Vagina (tissue), 2 donors: ENCODE measurements around the gene TSPAN32. TPM values are rescaled to one million over a fixed set of nuclear protein-coding genes. Genes with fewer than 3 reads are reported as not detected.

Experiments used
- DNase-seq, 2 donors: peaks; one replicate each; pipeline ENCODE4 v3.0.0-alpha.2; 2017; ENCODE audit errors: extremely low spot score in 2 of 2
- H3K27ac ChIP-seq: fragments of 200-600 bp; sonication (generic); one replicate; pipeline ENCODE4 v1.5.1; 2019
- H3K27me3 ChIP-seq: fragments of 200-600 bp; sonication (generic); one replicate; pipeline ENCODE4 v1.5.1; 2019
- H3K36me3 ChIP-seq, 2 donors: fragments of 200-600 bp; sonication (generic); one replicate each; pipeline ENCODE4 v1.5.1; 2017 to 2019
- H3K4me1 ChIP-seq: fragments of 200-600 bp; sonication (generic); one replicate; pipeline ENCODE4 v1.5.1; 2019
- H3K4me3 ChIP-seq, 2 donors: fragments of 200-600 bp; sonication (generic); 1 replicate in 1 of 2; 2 replicates in 1 of 2; pipeline ENCODE4 v1.5.1; 2016 to 2019
- H3K9me3 ChIP-seq: fragments of 200-600 bp; sonication (generic); one replicate; pipeline ENCODE4 v1.5.1; 2019
- CTCF ChIP-seq, 3 experiments: fragments of 450-650 bp in 2 of 3; fragments of 200-600 bp in 1 of 3; sonication (generic) in 1 of 3; IDR thresholded peaks; one replicate each; pipeline ENCODE4 v1.5.1; 2017 to 2019; ENCODE audit warnings: antibody characterized with exemption in 3 of 3, mild to moderate bottlenecking in 2 of 3, moderate library complexity in 2 of 3
- POLR2A ChIP-seq, 2 donors: fragments of 450-650 bp; IDR thresholded peaks; one replicate each; pipeline ENCODE4 v1.6.1; 2017; ENCODE audit warnings: antibody characterized with exemption in 2 of 2, mild to moderate bottlenecking in 2 of 2, moderate library complexity in 2 of 2
- POLR2AphosphoS5 ChIP-seq, 2 donors: sonication (generic); formaldehyde crosslinking; IDR thresholded peaks; one replicate each; pipeline ENCODE4 v1.9.0; 2017; ENCODE audit warnings: antibody characterized with exemption in 2 of 2, mild to moderate bottlenecking in 2 of 2, low read depth in 1 of 2; ENCODE audit not compliant: insufficient read depth in 1 of 2
- intact Hi-C: fragments of 100-400 bp; cut with DNase I; formaldehyde crosslinking; loops from one replicate; pipeline ENCODE4 v1.15.1; 2023
- small RNA-seq: library from RNA; depleted of rRNA; stranded (forward); fragments of <200 nt; gene quantifications from one replicate; pipeline ENCODE3, GENCODE V24; 2016
- total RNA-seq: library from RNA; depleted of rRNA; stranded (reverse); fragments of >200 nt; gene quantifications from one replicate; pipeline ENCODE4 v1.2.3, GENCODE V29; 2016

Gene TSPAN32
- total RNA-seq, 1 donor from 2014 or later, result 3.7 TPM

DNA sequence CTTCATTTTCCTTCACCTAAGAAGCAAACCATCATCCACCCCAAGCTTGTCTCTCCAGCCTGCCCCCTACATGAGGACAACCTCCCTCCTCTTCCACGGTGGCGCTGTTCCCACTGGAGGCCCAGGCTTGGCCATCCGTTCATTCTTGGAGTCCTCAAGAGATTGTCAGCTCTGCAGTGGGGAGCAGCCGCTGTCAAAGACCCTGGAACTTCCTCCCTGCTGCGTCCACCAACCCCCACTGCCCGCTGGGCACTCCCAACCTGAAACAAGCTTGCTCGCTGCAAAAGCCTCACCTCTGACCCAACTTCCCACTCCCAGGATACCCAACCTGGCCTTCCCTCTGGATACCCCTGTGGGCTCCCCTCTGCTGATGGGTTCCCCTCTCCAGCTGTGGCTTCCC lies 64.9 kb downstream of the TSPAN32 start:
- Histone ChIP-seq H3K27me3 (no peaks in the 10 kb centered on the region), H3K27ac (no peak overlapping the region), H3K4me1 (peaks cover 4% of the 10 kb centered on the region), H3K4me3 (no peak overlapping the region), H3K9me3 (no peaks in the 10 kb centered on the region), H3K36me3 (no peaks in the 10 kb centered on the region)
- intact Hi-C loops, result no loop called here
- no peak for TF ChIP-seq POLR2AphosphoS5 (IDR thresholded peaks at IDR 0.05; ENCODE audit: insufficient read depth in 1 of 2, low read depth in 1 of 2)
- TF ChIP-seq CTCF (IDR thresholded peaks at IDR 0.05), result no peak
- no peak for TF ChIP-seq POLR2A (IDR thresholded peaks at IDR 0.05)
- no peak for DNase-seq

- TF ChIP-seq CTCF (IDR thresholded peaks at IDR 0.05), result no peak
- TF ChIP-seq POLR2A (IDR thresholded peaks at IDR 0.05), result no peak
- TF ChIP-seq POLR2AphosphoS5 (IDR thresholded peaks at IDR 0.05; ENCODE audit: insufficient read depth in 1 of 2, low read depth in 1 of 2), result no peak
- Histone ChIP-seq H3K36me3 (no peaks in the 10 kb centered on the region), H3K27me3 (no peaks in the 10 kb centered on the region), H3K9me3 (no peaks in the 10 kb centered on the region), H3K4me3 (no peak overlapping the region), H3K4me1 (peaks cover 4% of the 10 kb centered on the region), H3K27ac (no peak overlapping the region)
- intact Hi-C loops, result no loop called here
- DNase-seq, result no peak
Observed at GRCh38 chr11:2367266-2368160, 65.7 kb downstream of the TSPAN32 start.

Small RNA genes lying within 50 kb of the gene (small RNA-seq; reads per million reads assigned to genes)
- gene RNU6-878P, result not detected

Other genes with a start within 250 kb of the TSPAN32 start
- 56.5 TPM for gene IGF2, start 162.6 kb upstream of the TSPAN32 start, total RNA-seq
- gene INS, start 140.8 kb upstream of the TSPAN32 start, total RNA-seq, result not detected
- gene TH, start 130.2 kb upstream of the TSPAN32 start, total RNA-seq, result 21.9 TPM
- gene ASCL2, start 31.4 kb upstream of the TSPAN32 start, total RNA-seq, result 3.7 TPM
- gene C11orf21, start 95 bp upstream of the TSPAN32 start, total RNA-seq, result 8.1 TPM
- 526 TPM for gene CD81, start 75.3 kb downstream of the TSPAN32 start, total RNA-seq
- gene TSSC4, start 98.7 kb downstream of the TSPAN32 start, total RNA-seq, result 37.6 TPM
- not detected for gene TRPM5, start 142.5 kb downstream of the TSPAN32 start, total RNA-seq
- 2.7 TPM for gene KCNQ1, start 143.0 kb downstream of the TSPAN32 start, total RNA-seq